Right atrium auricular region (tissue), 2 donors: ENCODE measurements around the gene PSME1. TPM values are rescaled to one million over a fixed set of nuclear protein-coding genes. Genes with fewer than 3 reads are reported as not detected.

Source experiments
- DNase-seq: peaks from one replicate; pipeline ENCODE4 v3.0.0-alpha.2; 2019; ENCODE audit warnings: low spot score
- H3K27ac ChIP-seq, 2 donors: fragments of 200-600 bp; sonication (generic); 1 replicate in 1 of 2; 2 replicates in 1 of 2; pipeline ENCODE4 v1.5.1; 2016 to 2019
- H3K27me3 ChIP-seq, 2 donors: fragments of 200-600 bp; sonication (generic); one replicate each; pipeline versions ENCODE4 v1.5.1 to v1.6.0; 2017 to 2019
- H3K36me3 ChIP-seq: fragments of 200-600 bp; sonication (generic); one replicate; pipeline ENCODE4 v1.5.1; 2016
- H3K4me1 ChIP-seq, 2 donors: fragments of 200-600 bp; sonication (generic); one replicate each; pipeline versions ENCODE4 v1.5.1 to v1.6.0; 2017 to 2019
- H3K4me3 ChIP-seq, 2 donors: fragments of 200-600 bp; sonication (generic); 1 replicate in 1 of 2; 2 replicates in 1 of 2; pipeline ENCODE4 v1.5.1; 2017 to 2019; ENCODE audit warnings: mild to moderate bottlenecking in 1 of 2, moderate library complexity in 1 of 2
- H3K9me3 ChIP-seq, 2 donors: fragments of 200-600 bp; sonication (generic); one replicate each; pipeline ENCODE4 v1.5.1; 2019
- total RNA-seq, 2 donors: library from RNA; depleted of rRNA; stranded (reverse); fragments of >200 nt; gene quantifications; one replicate each; pipeline ENCODE4 v1.1.0, GENCODE V29; 2016
- TF ChIP-seq, protein P1 (sequence below), 2 donors: fragments of 200-600 bp; sonication (generic); IDR thresholded peaks; one replicate each; pipeline ENCODE4 v1.5.1; 2019; ENCODE audit warnings: antibody characterized with exemption in 2 of 2

The PSME1 gene
- total RNA-seq, 2 donors from 2014 or later, result 72.9 to 112 TPM

DNA sequence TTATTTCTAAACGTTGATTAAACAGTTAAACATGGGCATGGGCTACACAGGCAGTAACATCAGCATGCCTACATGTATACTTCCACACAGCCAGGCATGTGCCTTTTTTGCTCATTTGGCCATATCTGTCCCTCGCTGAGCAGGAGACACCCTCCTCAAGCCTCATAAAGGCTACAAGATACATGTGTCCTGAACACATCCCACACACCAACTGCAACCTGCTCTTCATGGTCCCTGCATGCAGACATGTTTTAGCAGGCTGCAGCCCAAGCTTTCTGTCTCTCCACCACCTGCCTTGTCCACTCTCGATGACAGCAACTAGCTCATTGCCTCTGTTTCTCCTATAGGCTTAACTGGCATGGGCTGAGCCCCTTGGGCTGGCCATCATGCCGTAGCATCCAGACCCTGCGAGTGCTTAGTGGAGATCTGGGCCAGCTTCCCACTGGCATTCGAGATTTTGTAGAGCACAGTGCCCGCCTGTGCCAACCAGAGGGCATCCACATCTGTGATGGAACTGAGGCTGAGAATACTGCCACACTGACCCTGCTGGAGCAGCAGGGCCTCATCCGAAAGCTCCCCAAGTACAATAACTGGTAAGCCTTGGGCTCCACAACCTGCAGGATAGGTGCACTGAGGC is 39.3 kb upstream of the PSME1 start:
- Histone ChIP-seq H3K27ac (no peak overlapping the region), H3K27me3 (no peaks in the 10 kb centered on the region), H3K36me3 (no peaks in the 10 kb centered on the region), H3K4me3 (no peak overlapping the region), H3K9me3 (no peaks in the 10 kb centered on the region), H3K4me1 (peaks cover 0 to 22% of the 10 kb centered on the region in 2 donors)
- DNase-seq, result no peak
- TF ChIP-seq, protein P1, sequence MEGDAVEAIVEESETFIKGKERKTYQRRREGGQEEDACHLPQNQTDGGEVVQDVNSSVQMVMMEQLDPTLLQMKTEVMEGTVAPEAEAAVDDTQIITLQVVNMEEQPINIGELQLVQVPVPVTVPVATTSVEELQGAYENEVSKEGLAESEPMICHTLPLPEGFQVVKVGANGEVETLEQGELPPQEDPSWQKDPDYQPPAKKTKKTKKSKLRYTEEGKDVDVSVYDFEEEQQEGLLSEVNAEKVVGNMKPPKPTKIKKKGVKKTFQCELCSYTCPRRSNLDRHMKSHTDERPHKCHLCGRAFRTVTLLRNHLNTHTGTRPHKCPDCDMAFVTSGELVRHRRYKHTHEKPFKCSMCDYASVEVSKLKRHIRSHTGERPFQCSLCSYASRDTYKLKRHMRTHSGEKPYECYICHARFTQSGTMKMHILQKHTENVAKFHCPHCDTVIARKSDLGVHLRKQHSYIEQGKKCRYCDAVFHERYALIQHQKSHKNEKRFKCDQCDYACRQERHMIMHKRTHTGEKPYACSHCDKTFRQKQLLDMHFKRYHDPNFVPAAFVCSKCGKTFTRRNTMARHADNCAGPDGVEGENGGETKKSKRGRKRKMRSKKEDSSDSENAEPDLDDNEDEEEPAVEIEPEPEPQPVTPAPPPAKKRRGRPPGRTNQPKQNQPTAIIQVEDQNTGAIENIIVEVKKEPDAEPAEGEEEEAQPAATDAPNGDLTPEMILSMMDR (IDR thresholded peaks at IDR 0.05), result no peak

DNA sequence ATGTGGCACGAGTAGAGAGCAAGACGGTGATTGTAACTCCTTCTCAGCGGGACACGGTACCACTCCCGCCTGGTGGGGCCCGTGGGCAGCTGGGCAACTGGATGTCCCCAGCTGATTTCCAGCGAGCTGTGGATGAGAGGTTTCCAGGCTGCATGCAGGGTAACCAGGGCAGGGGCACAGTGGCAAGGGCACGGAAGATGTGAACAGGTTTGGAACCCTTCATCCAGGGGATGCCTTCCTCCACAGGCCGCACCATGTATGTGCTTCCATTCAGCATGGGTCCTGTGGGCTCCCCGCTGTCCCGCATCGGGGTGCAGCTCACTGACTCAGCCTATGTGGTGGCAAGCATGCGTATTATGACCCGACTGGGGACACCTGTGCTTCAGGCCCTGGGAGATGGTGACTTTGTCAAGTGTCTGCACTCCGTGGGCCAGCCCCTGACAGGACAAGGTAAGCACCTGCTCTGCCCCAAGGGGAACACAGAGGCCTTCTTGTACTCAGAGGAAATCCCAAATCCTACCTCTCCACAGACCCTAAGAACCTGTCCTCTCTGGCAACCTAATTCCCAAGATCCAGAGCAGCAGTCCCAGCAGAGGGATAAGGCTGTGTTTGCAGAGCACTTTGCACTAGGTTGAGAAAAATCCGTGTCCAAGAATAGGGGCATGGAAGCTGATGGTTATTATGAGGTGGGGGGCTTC is 37.6 kb upstream of the PSME1 start:
- H3K27ac ChIP-seq, result no peak overlapping the region
- no peak for DNase-seq
- H3K9me3 ChIP-seq, result no peaks in the 10 kb centered on the region
- TF ChIP-seq, protein P1 (IDR thresholded peaks at IDR 0.05), result no peak
- no peak overlapping the region for H3K4me3 ChIP-seq
- no peaks in the 10 kb centered on the region for H3K27me3 ChIP-seq
- peaks cover 0 to 19% of the 10 kb centered on the region in 2 donors for H3K4me1 ChIP-seq
- no peaks in the 10 kb centered on the region for H3K36me3 ChIP-seq

DNA sequence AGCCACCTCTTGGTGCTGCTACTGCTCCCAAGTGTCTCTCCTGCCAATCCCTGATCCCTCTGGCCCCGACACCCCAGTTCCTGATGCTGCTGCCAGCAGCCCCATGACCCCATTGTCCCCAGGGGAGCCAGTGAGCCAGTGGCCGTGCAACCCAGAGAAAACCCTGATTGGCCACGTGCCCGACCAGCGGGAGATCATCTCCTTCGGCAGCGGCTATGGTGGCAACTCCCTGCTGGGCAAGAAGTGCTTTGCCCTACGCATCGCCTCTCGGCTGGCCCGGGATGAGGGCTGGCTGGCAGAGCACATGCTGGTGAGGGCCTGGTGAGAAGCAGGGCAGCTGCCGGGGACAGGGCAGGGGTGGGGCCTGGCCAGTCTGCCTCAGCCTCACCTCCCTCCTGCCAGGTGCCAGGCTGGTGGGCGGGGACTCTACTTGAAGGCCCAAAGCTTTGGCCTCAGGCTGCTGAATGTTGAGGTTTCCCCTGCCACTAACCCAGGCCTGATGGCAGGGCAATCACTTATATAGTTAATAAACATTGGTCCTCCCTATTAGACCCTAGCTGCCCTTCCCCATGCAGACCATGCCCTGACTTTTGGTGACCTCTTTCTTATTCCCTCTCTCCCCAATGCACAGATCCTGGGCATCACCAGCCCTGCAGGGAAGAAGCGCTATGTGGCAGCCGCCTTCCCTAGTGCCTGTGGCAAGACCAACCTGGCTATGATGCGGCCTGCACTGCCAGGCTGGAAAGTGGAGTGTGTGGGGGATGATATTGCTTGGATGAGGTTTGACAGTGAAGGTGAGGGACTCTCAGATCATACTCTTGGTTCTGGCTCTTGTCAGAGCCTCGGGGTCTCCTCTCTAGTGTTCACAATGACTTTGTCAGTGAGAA is 36.8 kb upstream of the PSME1 start:
- Histone ChIP-seq H3K27me3 (no peaks in the 10 kb centered on the region), H3K4me3 (no peak overlapping the region), H3K36me3 (no peaks in the 10 kb centered on the region), H3K9me3 (no peaks in the 10 kb centered on the region), H3K4me1 (peaks cover 0 to 14% of the 10 kb centered on the region in 2 donors), H3K27ac (no peak overlapping the region)
- DNase-seq, result no peak
- TF ChIP-seq, protein P1 (IDR thresholded peaks at IDR 0.05), result no peak

DNA sequence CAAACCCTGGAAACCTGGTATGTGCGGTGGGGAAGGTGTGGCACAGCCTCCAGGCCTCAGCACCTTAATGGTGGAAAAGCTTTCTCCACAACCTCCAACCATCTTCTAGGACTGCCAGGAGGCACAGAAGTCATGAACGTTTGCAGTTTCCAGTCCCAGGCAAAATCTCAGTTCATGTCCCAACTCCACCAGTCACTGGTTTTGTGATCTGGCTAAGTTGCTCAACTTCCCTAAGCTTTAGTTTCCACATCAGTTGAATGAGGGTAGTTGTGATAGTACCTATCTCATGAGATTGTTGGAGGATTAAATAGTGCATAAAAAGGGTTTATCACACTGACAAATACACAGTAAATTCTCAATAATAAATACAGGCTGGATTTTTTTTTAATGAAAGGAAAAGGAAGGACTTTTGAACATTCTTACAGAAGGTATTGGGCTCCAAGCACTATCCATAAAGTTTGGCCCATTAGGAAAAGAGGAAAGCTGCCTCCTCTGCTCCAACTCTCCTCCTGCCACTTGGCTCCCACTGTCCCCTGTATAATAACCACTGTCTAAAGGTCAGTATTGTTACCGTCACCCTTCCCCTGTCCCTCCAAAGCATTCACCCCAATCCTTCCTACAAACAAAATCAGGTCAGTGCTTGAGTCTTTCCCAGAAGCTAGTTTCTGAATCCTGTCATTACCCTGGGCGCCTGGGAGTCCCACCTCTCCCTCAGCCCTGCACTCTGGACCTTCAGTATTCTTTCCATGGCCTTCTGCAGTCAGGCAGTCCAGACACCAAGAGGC is 35.6 kb upstream of the PSME1 start:
- Histone ChIP-seq H3K36me3 (no peaks in the 10 kb centered on the region), H3K9me3 (no peaks in the 10 kb centered on the region), H3K27ac (no peak overlapping the region), H3K4me1 (peaks cover 0 to 5% of the 10 kb centered on the region in 2 donors), H3K27me3 (no peaks in the 10 kb centered on the region), H3K4me3 (no peak overlapping the region)
- no peak for DNase-seq
- TF ChIP-seq, protein P1 (IDR thresholded peaks at IDR 0.05), result no peak

DNA sequence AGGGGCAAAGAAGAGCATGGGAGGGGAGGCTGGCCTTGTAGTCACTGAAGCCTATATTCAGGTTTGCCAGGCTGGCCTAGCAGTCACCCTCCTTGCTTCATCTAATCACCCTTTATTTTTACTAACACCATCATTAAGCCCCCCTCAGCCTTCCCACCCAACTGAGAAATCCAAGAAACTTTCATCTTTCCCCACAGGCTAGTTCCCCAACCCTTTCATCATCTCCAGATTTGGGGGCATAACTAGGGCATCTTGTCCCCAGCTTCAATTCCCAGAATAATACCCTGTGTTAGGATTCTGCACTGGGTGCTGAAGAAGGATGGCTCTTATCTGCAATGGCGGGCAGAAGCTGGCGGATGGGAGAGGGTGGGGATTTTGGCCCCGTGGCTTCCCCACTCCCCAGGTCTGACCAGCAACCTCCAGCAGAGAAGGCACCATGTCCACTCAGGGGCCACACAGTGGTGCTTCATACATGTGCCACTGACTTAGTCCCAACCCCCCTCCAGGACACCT is 35.0 kb upstream of the PSME1 start:
- no peaks in the 10 kb centered on the region for H3K4me1 ChIP-seq
- TF ChIP-seq, protein P1 (IDR thresholded peaks at IDR 0.05), result no peak
- no peak overlapping the region for H3K4me3 ChIP-seq
- no peaks in the 10 kb centered on the region for H3K27me3 ChIP-seq
- no peak for DNase-seq
- no peaks in the 10 kb centered on the region for H3K36me3 ChIP-seq
- H3K9me3 ChIP-seq, result no peaks in the 10 kb centered on the region
- H3K27ac ChIP-seq, result no peak overlapping the region
